Measurements from ENCODE around the gene GABRA4. TPM values are rescaled to one million over a fixed set of nuclear protein-coding genes. Genes with fewer than 3 reads are reported as not detected.

The GABRA4 gene
- total and polyA plus RNA-seq, 9 donors, result 0.03 to 0.24 (median 0.03) TPM; not detected in 6

DNA sequence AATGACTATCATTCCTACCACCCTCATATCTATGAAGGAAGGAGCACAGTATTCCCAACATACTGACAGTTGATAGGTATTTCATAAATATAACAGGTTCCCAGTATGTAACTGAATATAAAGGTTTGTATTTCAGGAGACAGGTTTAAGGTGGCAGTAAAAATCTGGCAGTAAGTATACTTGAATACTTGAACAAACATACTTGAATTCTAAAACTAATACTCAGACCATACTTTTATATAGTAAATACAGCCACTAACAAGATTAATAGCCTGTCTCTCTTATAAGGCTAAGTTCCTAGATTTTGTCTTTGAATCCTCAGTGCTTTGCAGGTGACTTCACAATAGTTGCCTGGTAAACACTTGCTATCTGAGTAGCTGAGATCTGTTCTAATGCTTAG, 37.8 kb downstream of the GABRA4 start:
- Histone ChIP-seq H3K27ac (ENCODE audit: low read length) (no peak overlapping the region), H3K4me3 (ENCODE audit: low read length) (no peak overlapping the region), H3K36me3 (ENCODE audit: control insufficient read depth, insufficient read depth, low read length) (no peaks in the 10 kb centered on the region), H3K9me3 (replicated peaks; ENCODE audit: control insufficient read depth, low read depth, low read length) (no peaks in the 10 kb centered on the region), H3K27me3 (ENCODE audit: control insufficient read depth, insufficient read depth, low read length) (no peaks in the 10 kb centered on the region), H3K4me1 (ENCODE audit: control insufficient read depth, insufficient read depth, low read length) (no peaks in the 10 kb centered on the region)
- DNase-seq, result no peak

GRCh38 chr4:46954643-46955042, 38.7 kb downstream of the GABRA4 start:
- DNase-seq, result no peak
- no peak overlapping the region for H3K4me3 ChIP-seq (ENCODE audit: low read length)
- no peak overlapping the region for H3K27ac ChIP-seq (ENCODE audit: low read length)
- H3K9me3 ChIP-seq (replicated peaks; ENCODE audit: control insufficient read depth, low read depth, low read length), result no peaks in the 10 kb centered on the region
- H3K27me3 ChIP-seq (ENCODE audit: control insufficient read depth, insufficient read depth, low read length), result no peaks in the 10 kb centered on the region
- no peaks in the 10 kb centered on the region for H3K4me1 ChIP-seq (ENCODE audit: control insufficient read depth, insufficient read depth, low read length)
- H3K36me3 ChIP-seq (ENCODE audit: control insufficient read depth, insufficient read depth, low read length), result no peaks in the 10 kb centered on the region

DNA sequence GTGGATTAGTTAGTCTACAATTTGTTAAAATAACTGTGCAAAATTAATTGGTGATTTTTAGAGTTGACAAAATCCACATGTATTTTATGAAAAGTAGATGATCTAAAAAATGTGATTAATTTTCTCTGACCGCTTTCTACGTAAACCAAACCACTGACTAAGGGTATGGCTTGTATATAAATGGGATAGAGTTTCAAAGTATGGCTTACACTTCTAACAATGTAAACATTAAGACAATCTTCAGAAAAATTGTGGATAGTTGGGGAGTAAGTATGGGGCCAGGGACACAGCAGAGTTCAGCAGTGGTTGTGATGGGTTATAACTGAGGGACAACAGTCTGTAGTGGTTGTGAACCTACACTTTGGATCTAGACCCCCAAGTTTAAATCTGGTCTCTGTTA, 39.8 kb downstream of the GABRA4 start:
- Histone ChIP-seq H3K27ac (ENCODE audit: low read length) (no peak overlapping the region), H3K4me1 (ENCODE audit: control insufficient read depth, insufficient read depth, low read length) (no peaks in the 10 kb centered on the region), H3K9me3 (replicated peaks; ENCODE audit: control insufficient read depth, low read depth, low read length) (no peaks in the 10 kb centered on the region), H3K36me3 (ENCODE audit: control insufficient read depth, insufficient read depth, low read length) (no peaks in the 10 kb centered on the region), H3K4me3 (ENCODE audit: low read length) (no peak overlapping the region), H3K27me3 (ENCODE audit: control insufficient read depth, insufficient read depth, low read length) (no peaks in the 10 kb centered on the region)
- no peak for DNase-seq
- no CpG with 5 or more reads among the region's 2 CpGs for WGBS (ENCODE audit: insufficient coverage)

DNA sequence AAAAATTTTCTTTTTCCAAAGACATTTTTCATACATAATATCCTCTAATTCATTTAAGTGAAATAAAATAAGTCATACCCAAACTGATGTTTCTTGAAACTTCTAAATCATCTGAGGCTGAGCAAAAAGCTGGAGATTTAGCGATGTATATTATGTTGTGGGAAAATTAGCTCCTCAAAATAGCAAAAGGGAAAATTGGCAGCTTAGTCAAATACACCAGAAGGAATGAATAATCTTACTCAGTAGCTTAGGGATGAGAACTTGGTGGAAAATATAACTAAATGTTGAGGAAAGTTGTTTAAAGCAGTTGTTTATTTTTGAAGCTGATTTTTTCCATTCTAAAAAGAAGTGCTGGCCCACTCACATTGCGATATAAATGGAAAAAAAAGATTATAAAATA, 40.9 kb downstream of the GABRA4 start:
- peak; percentile 48 for DNase-seq
- Histone ChIP-seq H3K36me3 (ENCODE audit: control insufficient read depth, insufficient read depth, low read length) (no peaks in the 10 kb centered on the region), H3K4me3 (ENCODE audit: low read length) (no peak overlapping the region), H3K9me3 (replicated peaks; ENCODE audit: control insufficient read depth, low read depth, low read length) (no peaks in the 10 kb centered on the region), H3K27me3 (ENCODE audit: control insufficient read depth, insufficient read depth, low read length) (no peaks in the 10 kb centered on the region), H3K27ac (ENCODE audit: low read length) (no peak overlapping the region), H3K4me1 (ENCODE audit: control insufficient read depth, insufficient read depth, low read length) (no peaks in the 10 kb centered on the region)
- no CpG with 5 or more reads among the region's 2 CpGs for WGBS (ENCODE audit: insufficient coverage)

- no peaks in the 10 kb centered on the region for H3K36me3 ChIP-seq (ENCODE audit: control insufficient read depth, insufficient read depth, low read length)
- H3K27ac ChIP-seq (ENCODE audit: low read length), result no peak overlapping the region
- H3K4me3 ChIP-seq (ENCODE audit: low read length), result no peak overlapping the region
- DNase-seq, result no peak
- no CpG with 5 or more reads among the region's 3 CpGs for WGBS (ENCODE audit: insufficient coverage)
- H3K9me3 ChIP-seq (replicated peaks; ENCODE audit: control insufficient read depth, low read depth, low read length), result no peaks in the 10 kb centered on the region
- H3K4me1 ChIP-seq (ENCODE audit: control insufficient read depth, insufficient read depth, low read length), result no peaks in the 10 kb centered on the region
- H3K27me3 ChIP-seq (ENCODE audit: control insufficient read depth, insufficient read depth, low read length), result no peaks in the 10 kb centered on the region
These were observed 42.6 kb downstream of the GABRA4 start for GRCh38 chr4:46950826-46951225.

DNA sequence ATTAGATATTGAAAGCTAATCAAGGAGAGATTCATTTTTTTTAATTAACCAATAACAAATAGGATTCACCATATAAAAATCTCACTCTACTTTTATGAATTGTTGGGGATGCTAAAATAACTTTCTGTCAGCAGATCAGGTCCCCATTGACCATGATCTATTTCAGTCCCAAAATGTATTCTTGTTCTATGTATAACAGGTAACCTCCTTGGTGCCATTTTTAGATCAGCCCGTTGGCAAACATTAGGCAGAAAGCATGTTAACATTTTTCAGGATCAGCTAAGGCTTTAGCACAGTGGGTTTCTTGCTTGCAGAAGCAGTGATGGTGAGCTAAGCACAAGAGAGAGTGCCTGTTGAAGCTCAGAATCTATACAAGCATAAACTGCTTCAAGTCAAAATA, 43.6 kb downstream of the GABRA4 start:
- no peaks in the 10 kb centered on the region for H3K27me3 ChIP-seq (ENCODE audit: control insufficient read depth, insufficient read depth, low read length)

DNA sequence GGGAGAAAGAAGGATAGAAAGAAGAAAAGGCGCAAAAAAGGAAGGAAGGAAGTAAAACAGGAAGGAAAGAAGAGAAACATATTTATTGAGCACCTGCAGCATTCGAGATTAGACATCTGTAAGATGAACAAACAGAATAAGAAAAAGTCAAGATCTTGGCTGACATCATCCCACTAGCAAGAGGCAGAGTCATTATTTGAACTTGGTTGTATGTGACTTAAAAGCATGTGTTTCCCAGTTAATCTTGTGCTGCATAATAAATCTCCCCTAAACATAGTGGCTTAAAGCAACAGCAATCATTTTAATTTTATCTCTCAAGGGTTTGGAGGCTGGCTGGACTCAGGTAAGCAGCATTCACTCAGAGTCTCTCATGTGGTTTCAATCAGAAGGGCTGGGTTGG, 45.8 kb downstream of the GABRA4 start:
- Histone ChIP-seq H3K27me3 (ENCODE audit: control insufficient read depth, insufficient read depth, low read length) (no peaks in the 10 kb centered on the region), H3K4me1 (ENCODE audit: control insufficient read depth, insufficient read depth, low read length) (no peaks in the 10 kb centered on the region), H3K4me3 (ENCODE audit: low read length) (no peak overlapping the region), H3K9me3 (replicated peaks; ENCODE audit: control insufficient read depth, low read depth, low read length) (no peaks in the 10 kb centered on the region), H3K27ac (ENCODE audit: low read length) (no peak overlapping the region), H3K36me3 (ENCODE audit: control insufficient read depth, insufficient read depth, low read length) (no peaks in the 10 kb centered on the region)
- no peak for DNase-seq
- 0% methylated on average over 1 of the region's 2 CpGs for WGBS (ENCODE audit: insufficient coverage)

More for the DNA sequence above, 43.6 kb downstream of the GABRA4 start:
- H3K36me3 ChIP-seq (ENCODE audit: control insufficient read depth, insufficient read depth, low read length), result no peaks in the 10 kb centered on the region
- DNase-seq, result no peak
- no peaks in the 10 kb centered on the region for H3K9me3 ChIP-seq (replicated peaks; ENCODE audit: control insufficient read depth, low read depth, low read length)
- no peaks in the 10 kb centered on the region for H3K4me1 ChIP-seq (ENCODE audit: control insufficient read depth, insufficient read depth, low read length)
- no peak overlapping the region for H3K4me3 ChIP-seq (ENCODE audit: low read length)
- no peak overlapping the region for H3K27ac ChIP-seq (ENCODE audit: low read length)
- WGBS (ENCODE audit: insufficient coverage), result 60% methylated on average over 1 of the region's 1 CpG

DNA sequence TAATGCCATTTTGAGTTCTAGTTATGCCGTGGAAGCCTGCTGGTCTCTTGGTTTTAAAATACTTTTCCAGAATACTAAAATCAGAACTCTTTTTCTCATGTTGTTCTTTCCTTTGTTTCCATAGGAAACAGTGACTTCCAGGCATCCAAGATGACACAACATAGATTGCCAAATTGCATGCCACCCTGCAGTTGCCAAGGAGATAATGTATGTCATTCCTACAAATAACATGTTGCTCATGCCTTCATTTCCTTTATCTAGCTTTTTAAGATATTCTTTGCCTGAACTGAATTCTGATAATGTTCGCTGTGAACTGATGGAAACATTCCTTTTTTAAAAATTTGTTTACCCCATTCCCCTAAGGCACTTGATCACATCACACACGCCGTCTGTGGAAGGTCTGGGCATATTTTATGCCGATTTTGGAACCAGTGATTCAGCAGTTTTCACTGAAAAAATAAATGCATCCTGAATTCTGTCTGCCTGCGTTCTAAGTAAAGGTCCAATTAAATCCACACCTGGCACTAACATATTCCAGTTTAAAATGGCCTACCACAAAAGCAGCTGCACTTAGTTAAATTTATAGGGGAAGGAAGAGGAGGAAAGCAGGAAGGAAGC, 46.4 kb downstream of the GABRA4 start:
- no peaks in the 10 kb centered on the region for H3K36me3 ChIP-seq (ENCODE audit: control insufficient read depth, insufficient read depth, low read length)
- no peak overlapping the region for H3K27ac ChIP-seq (ENCODE audit: low read length)
- no peaks in the 10 kb centered on the region for H3K4me1 ChIP-seq (ENCODE audit: control insufficient read depth, insufficient read depth, low read length)

DNA sequence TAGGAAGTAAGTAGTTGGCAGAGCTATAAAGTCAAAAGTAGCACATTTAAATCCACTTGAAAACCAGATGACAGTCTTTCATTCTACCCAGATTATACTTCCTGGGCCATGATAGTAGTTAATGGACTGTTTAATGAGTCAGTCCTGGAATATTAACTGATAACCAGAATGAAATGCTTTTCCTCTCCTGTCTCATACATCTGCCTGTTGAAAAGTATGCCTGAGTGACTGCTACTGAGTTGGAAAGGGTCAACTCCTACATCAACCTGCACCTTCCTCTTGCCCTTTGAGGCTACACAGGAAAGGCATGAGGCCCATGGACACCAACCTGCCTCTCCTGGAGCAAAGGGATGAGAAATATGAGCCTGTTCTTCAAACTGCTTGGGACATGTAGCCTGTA, 48.3 kb downstream of the GABRA4 start:
- no peaks in the 10 kb centered on the region for H3K9me3 ChIP-seq (replicated peaks; ENCODE audit: control insufficient read depth, low read depth, low read length)
- no peak for DNase-seq
- H3K36me3 ChIP-seq (ENCODE audit: control insufficient read depth, insufficient read depth, low read length), result no peaks in the 10 kb centered on the region
- no peak overlapping the region for H3K4me3 ChIP-seq (ENCODE audit: low read length)
- H3K4me1 ChIP-seq (ENCODE audit: control insufficient read depth, insufficient read depth, low read length), result no peaks in the 10 kb centered on the region
- H3K27me3 ChIP-seq (ENCODE audit: control insufficient read depth, insufficient read depth, low read length), result no peaks in the 10 kb centered on the region
- no peak overlapping the region for H3K27ac ChIP-seq (ENCODE audit: low read length)

More for the DNA sequence above, 46.4 kb downstream of the GABRA4 start:
- no CpG with 5 or more reads among the region's 6 CpGs for WGBS (ENCODE audit: insufficient coverage)
- Histone ChIP-seq H3K4me3 (ENCODE audit: low read length) (no peak overlapping the region), H3K27me3 (ENCODE audit: control insufficient read depth, insufficient read depth, low read length) (no peaks in the 10 kb centered on the region), H3K9me3 (replicated peaks; ENCODE audit: control insufficient read depth, low read depth, low read length) (no peaks in the 10 kb centered on the region)
- no peak for DNase-seq

DNA sequence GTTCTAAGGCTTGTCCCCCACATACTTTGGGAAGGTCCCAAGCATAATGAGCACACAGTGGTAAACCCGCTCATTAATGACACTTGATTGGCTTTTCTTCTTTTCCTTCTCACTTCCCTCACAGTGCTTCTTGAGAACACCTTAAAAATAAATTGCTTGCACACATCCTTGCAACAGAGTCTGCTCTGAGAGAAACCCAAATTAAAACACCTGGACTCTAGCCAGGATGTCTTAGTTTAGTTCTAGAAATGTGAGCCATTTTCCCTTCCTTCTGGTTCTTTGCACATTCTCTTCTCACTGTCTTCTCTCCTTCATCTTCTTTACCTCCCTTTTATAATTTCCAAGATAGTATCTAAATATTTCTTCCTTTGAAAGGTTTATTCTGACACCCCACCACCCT, 49.0 kb downstream of the GABRA4 start:
- Histone ChIP-seq H3K4me3 (ENCODE audit: low read length) (no peak overlapping the region), H3K9me3 (replicated peaks; ENCODE audit: control insufficient read depth, low read depth, low read length) (no peaks in the 10 kb centered on the region), H3K4me1 (ENCODE audit: control insufficient read depth, insufficient read depth, low read length) (no peaks in the 10 kb centered on the region), H3K27me3 (ENCODE audit: control insufficient read depth, insufficient read depth, low read length) (no peaks in the 10 kb centered on the region), H3K27ac (ENCODE audit: low read length) (no peak overlapping the region), H3K36me3 (ENCODE audit: control insufficient read depth, insufficient read depth, low read length) (no peaks in the 10 kb centered on the region)
- no peak for DNase-seq
- 67% methylated on average over 1 of the region's 1 CpG for WGBS (ENCODE audit: insufficient coverage)

- H3K9me3 ChIP-seq (replicated peaks; ENCODE audit: control insufficient read depth, low read depth, low read length), result no peaks in the 10 kb centered on the region
- no peaks in the 10 kb centered on the region for H3K36me3 ChIP-seq (ENCODE audit: control insufficient read depth, insufficient read depth, low read length)
- H3K4me3 ChIP-seq (ENCODE audit: low read length), result no peak overlapping the region
- DNase-seq, result no peak
- WGBS (ENCODE audit: insufficient coverage), result no CpG with 5 or more reads among the region's 1 CpG
- H3K27me3 ChIP-seq (ENCODE audit: control insufficient read depth, insufficient read depth, low read length), result no peaks in the 10 kb centered on the region
- H3K27ac ChIP-seq (ENCODE audit: low read length), result no peak overlapping the region
- H3K4me1 ChIP-seq (ENCODE audit: control insufficient read depth, insufficient read depth, low read length), result no peaks in the 10 kb centered on the region
These were observed 55.9 kb downstream of the GABRA4 start for GRCh38 chr4:46937493-46937892.
